HUES48 (cell line): ENCODE data around the gene INF2.
A peak's percentile ranks its signal among the peaks of the same experiment; 100 is the strongest.

Experiments used
- H3K27ac ChIP-seq: one replicate; pipeline ENCODE4 v1.7.0; 2013; ENCODE audit warnings: low read depth, low read length, inconsistent platforms
- H3K27me3 ChIP-seq: 2 replicates; pipeline ENCODE4 v1.6.1; 2013; ENCODE audit warnings: mild to moderate bottlenecking, low read length; ENCODE audit not compliant: control insufficient read depth, insufficient read depth
- H3K36me3 ChIP-seq: 2 replicates; pipeline ENCODE4 v1.6.1; 2013; ENCODE audit warnings: low read length; ENCODE audit not compliant: control insufficient read depth, insufficient read depth
- H3K4me1 ChIP-seq: 2 replicates; pipeline ENCODE4 v1.6.1; 2013; ENCODE audit warnings: mild to moderate bottlenecking, low read length; ENCODE audit not compliant: control insufficient read depth, insufficient read depth
- H3K4me3 ChIP-seq: 2 replicates; pipeline ENCODE4 v1.5.1; 2013; ENCODE audit warnings: mild to moderate bottlenecking, low read depth, low read length
- H3K9ac ChIP-seq: 2 replicates; pipeline ENCODE4 v1.6.1; 2013; ENCODE audit warnings: mild to moderate bottlenecking, low read depth, low read length, moderate library complexity
- H3K9me3 ChIP-seq: 2 replicates; pipeline ENCODE4 v1.6.1; 2013; ENCODE audit warnings: low read length; ENCODE audit not compliant: control insufficient read depth, insufficient read depth

INF2 gene

GRCh38 chr14:104684449-104684821 is 5.0 kb upstream of the INF2 start:
- H3K4me1 ChIP-seq: peaks cover 56% of the 10 kb centered on the region
- H3K4me3 ChIP-seq: no peak overlapping the region
- no peaks in the 10 kb centered on the region for H3K9me3 ChIP-seq
- H3K36me3 ChIP-seq: no peaks in the 10 kb centered on the region
- H3K27me3 ChIP-seq: no peaks in the 10 kb centered on the region
- no peak overlapping the region for H3K9ac ChIP-seq
- H3K27ac ChIP-seq: no peak overlapping the region

DNA sequence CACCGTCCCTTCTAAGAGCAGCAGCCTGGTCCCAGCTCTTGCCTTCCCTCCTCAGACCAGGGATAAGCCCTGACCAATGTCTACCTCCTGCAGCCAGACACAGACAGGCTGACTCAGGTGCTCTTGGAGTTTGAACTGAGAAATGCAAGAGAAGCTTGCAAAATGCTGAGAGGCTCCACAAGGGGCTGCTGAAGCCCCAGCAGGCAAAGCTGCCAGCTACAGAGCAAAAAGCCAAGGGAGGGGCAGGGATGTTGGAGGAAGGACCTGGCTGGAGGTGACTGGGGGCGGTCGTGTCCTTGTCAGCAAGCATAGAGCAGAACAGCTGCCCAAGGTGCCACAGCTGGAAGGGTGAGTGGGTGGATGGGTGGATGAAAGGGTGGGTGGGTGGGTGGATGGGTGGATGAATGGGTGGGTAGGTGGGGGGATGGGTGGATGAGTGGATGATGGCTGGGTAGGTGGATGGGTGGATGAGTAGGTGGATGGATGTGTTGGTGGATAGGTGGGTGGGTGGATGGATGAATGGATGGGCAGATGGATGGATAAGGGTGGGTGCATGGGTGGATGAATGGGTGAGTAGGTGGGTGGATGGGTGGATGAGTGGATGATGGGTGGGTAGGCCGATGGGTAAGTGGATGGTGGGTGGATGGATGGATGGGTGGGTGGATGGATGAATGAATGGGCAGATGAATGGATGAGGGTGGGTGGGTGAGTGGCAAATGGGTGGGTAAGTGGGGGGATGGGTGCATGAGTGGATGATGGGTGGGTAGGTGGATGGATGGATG is 4.0 kb upstream of the INF2 start:
- H3K36me3 ChIP-seq: no peaks in the 10 kb centered on the region
- no peak overlapping the region for H3K9ac ChIP-seq
- H3K9me3 ChIP-seq: no peaks in the 10 kb centered on the region
- peaks cover 51% of the 10 kb centered on the region for H3K4me1 ChIP-seq
- no peak overlapping the region for H3K27ac ChIP-seq
- no peak overlapping the region for H3K4me3 ChIP-seq
- no peaks in the 10 kb centered on the region for H3K27me3 ChIP-seq

- Histone ChIP-seq H3K4me1 (peaks cover 52% of the 10 kb centered on the region), H3K27ac (no peak overlapping the region), H3K4me3 (no peak overlapping the region), H3K9ac (no peak overlapping the region), H3K9me3 (no peaks in the 10 kb centered on the region), H3K27me3 (no peaks in the 10 kb centered on the region), H3K36me3 (no peaks in the 10 kb centered on the region)
Measured at GRCh38 chr14:104685998-104686610, 3.3 kb upstream of the INF2 start.

GRCh38 chr14:104686624-104687517 is 2.5 kb upstream of the INF2 start:
- H3K27ac ChIP-seq: no peak overlapping the region
- H3K9ac ChIP-seq: no peak overlapping the region
- no peak overlapping the region for H3K4me3 ChIP-seq
- no peaks in the 10 kb centered on the region for H3K9me3 ChIP-seq
- H3K36me3 ChIP-seq: no peaks in the 10 kb centered on the region
- peaks cover 52% of the 10 kb centered on the region for H3K4me1 ChIP-seq
- no peaks in the 10 kb centered on the region for H3K27me3 ChIP-seq

GRCh38 chr14:104687601-104688504 is 1.6 kb upstream of the INF2 start:
- Histone ChIP-seq H3K4me1 (peaks cover 44% of the 10 kb centered on the region), H3K36me3 (no peaks in the 10 kb centered on the region), H3K4me3 (no peak overlapping the region), H3K9me3 (no peaks in the 10 kb centered on the region), H3K27me3 (no peaks in the 10 kb centered on the region), H3K9ac (no peak overlapping the region), H3K27ac (no peak overlapping the region)

DNA sequence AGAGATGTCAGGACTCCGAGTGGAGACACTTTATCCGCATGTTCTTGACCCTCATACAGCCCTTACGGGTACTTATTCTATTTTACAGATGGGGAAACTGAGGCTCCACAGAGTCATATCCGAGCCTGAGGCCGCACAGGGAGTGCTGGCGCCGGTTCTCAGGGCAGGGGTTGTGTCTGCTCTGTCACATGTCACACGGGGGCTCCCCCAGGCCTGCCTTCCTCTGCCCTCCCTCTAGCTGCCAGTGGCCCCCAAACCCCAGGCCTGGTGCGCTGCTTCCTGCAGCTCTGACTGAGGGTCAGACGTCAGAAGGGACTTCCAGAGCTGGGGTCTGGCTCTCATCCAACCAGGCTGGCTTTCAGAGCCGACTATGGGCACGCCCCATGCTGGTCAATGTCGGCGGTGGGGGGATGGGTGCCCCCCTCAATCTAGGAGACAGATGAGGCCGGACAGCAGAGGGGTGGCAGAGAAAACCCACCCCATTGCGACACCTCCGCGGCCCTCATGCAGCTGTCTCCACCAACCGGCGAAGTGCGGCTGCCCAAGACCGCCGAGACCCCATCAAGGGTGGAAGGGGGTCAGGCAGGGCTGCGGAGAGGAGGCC is 811 bp upstream of the INF2 start:
- no peaks in the 10 kb centered on the region for H3K36me3 ChIP-seq
- H3K4me1 ChIP-seq: peaks cover 38% of the 10 kb centered on the region
- no peaks in the 10 kb centered on the region for H3K9me3 ChIP-seq
- H3K27me3 ChIP-seq: no peaks in the 10 kb centered on the region
- no peak overlapping the region for H3K9ac ChIP-seq
- peak overlapping the region; percentile 53 for H3K4me3 ChIP-seq
- H3K27ac ChIP-seq: peak overlapping the region; percentile 48

- no peaks in the 10 kb centered on the region for H3K27me3 ChIP-seq
- no peak overlapping the region for H3K27ac ChIP-seq
- H3K4me3 ChIP-seq: peak overlapping the region; percentile 70
- no peaks in the 10 kb centered on the region for H3K36me3 ChIP-seq
- peaks cover 43% of the 10 kb centered on the region for H3K4me1 ChIP-seq
- no peaks in the 10 kb centered on the region for H3K9me3 ChIP-seq
- H3K9ac ChIP-seq: peak overlapping the region; percentile 37; the same call in 1 of the 2 replicates
Measured at GRCh38 chr14:104689881-104690711, 678 bp downstream of the INF2 start.

DNA sequence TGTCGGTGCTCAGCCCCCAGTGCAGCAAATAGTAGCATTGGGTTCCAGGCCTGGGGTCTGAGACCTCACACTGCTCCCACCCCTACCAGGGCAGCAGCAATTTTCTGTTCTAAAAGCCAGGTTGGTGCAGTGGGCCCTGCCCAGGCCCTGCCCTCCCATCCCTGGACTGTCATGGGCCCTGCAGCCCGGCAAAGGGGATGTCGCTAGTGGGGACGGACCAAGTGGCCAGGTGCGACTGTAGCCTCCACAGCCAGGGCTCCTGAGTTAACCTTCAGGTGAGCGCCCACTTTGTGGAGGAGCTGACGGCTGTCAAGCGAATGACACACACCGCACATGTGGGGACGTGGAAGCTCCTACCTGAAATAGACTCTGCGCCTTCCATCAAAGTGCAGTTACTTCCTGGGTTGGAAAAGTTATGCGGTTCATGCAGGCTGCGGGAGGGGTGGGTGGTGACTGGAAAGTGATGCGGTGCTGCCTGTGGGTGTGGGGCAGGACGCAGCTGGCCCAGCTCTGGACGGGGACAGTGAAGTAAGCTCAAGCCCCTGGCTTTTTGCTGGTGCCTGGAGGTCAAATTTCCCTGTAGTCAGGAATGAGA is 1.5 kb downstream of the INF2 start:
- no peaks in the 10 kb centered on the region for H3K27me3 ChIP-seq
- H3K27ac ChIP-seq: no peak overlapping the region
- peak overlapping the region; percentile 14; the same call in 1 of the 2 replicates for H3K4me3 ChIP-seq
- peaks cover 45% of the 10 kb centered on the region for H3K4me1 ChIP-seq
- no peak overlapping the region for H3K9ac ChIP-seq
- no peaks in the 10 kb centered on the region for H3K9me3 ChIP-seq
- H3K36me3 ChIP-seq: peaks cover 3% of the 10 kb centered on the region

DNA sequence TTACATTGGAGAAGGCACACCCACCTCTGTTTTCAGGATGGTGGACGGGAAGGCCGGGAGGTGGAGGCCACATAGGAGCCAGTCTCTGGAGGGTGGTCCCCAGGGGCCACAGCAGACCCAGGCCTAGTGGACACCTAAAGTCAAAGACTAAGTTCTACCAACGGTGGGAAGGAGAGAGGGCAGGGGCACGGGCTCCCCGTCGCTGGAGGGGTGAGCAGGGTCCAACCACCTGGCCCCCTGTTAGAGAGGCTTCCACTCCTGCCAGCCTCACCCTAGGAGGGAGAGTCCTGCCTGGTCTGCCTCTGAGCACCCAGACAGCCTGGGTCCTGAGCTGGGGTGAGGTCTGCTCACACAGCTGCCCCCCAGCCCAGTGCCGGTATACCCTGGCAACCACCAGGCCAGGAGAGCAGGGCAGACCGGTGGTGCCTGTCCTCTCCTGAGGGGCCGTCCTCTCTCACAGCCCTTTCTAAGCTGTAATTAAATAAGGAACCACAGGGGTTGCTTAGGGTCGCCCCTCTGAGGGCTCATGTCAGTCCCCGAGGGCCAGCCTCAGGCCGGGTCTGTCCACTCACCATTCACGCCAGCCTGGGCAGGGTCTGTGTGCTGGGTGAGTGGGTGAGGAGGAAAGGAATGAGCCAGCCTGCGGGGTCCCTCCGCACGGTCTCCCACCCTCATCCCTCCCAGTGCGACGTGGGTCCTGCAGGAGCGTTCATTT is 2.3 kb downstream of the INF2 start:
- Histone ChIP-seq H3K9ac (no peak overlapping the region), H3K4me1 (peaks cover 45% of the 10 kb centered on the region), H3K9me3 (no peaks in the 10 kb centered on the region), H3K4me3 (no peak overlapping the region), H3K27me3 (no peaks in the 10 kb centered on the region), H3K36me3 (peaks cover 8% of the 10 kb centered on the region), H3K27ac (no peak overlapping the region)
